Esophagus mucosa (tissue), 1 donor: ENCODE measurements around the gene SPTLC2. TPM values are rescaled to one million over a fixed set of nuclear protein-coding genes. Genes with fewer than 3 reads are reported as not detected.

Source experiments
- ATAC-seq: fragments of 200-7000 bp; cut with Tn5 transposase; one replicate; pipeline ENCODE4 v1.9.1; 2020
- total RNA-seq: library from RNA; stranded (reverse); gene quantifications from one replicate; pipeline ENCODE4 v1.2.4, GENCODE V29; 2023
- donor health status: DM: yes; HTN: yes; CAD: no.

Gene SPTLC2
- total RNA-seq, 1 donor from 2014 or later, result 40.1 TPM

- peak; percentile 50 for ATAC-seq
Observed at GRCh38 chr14:77458249-77458950, 158.0 kb downstream of the SPTLC2 start.

- ATAC-seq, result peak; percentile 99
Observed at GRCh38 chr14:77457522-77458248, 158.8 kb downstream of the SPTLC2 start, which contains the start of the genes AHSA1 and VIPAS39. TSS of gene AHSA1 (plus strand) at chr14:77458093. CDS start at chr14:77458190, 97 bp downstream. TSS of gene VIPAS39 (minus strand) at chr14:77457601. CDS start at chr14:77454102, 3,499 bp downstream.

GRCh38 chr14:77457115-77457521, 159.3 kb downstream of the SPTLC2 start:
- ATAC-seq, result peak; percentile 27

Other genes starting within 250 kb of the SPTLC2 start
- 4.6 TPM for gene TMED8, start 239.5 kb downstream of the SPTLC2 start, total RNA-seq
- gene SAMD15, start 239.3 kb downstream of the SPTLC2 start, total RNA-seq, result 0.88 TPM
- not detected for gene NOXRED1, start 193.1 kb downstream of the SPTLC2 start, total RNA-seq
- 11.9 TPM for gene VIPAS39, start 159.0 kb downstream of the SPTLC2 start, total RNA-seq
- 69.5 TPM for gene AHSA1, start 158.5 kb downstream of the SPTLC2 start, total RNA-seq
- not detected for gene ISM2, start 117.8 kb downstream of the SPTLC2 start, total RNA-seq
- gene ALKBH1, start 91.4 kb upstream of the SPTLC2 start, total RNA-seq, result 7.5 TPM
- 113 TPM for gene SLIRP, start 91.5 kb upstream of the SPTLC2 start, total RNA-seq
- 54.2 TPM for gene SNW1, start 144.5 kb upstream of the SPTLC2 start, total RNA-seq
- 4.3 TPM for gene ADCK1, start 183.5 kb upstream of the SPTLC2 start, total RNA-seq